Measurements from ENCODE around the gene SLC6A3. TPM values are rescaled to one million over a fixed set of nuclear protein-coding genes. Genes with fewer than 3 reads are reported as not detected.
A peak's percentile ranks its signal among the peaks of the same experiment; 100 is the strongest.
"Not testable (repeated sequence)": the region's sequence is repeated elsewhere in the genome, so short reads cannot be mapped to it uniquely, and the experiment has no call there.

The SLC6A3 gene
- total RNA-seq, 1 donor from 2014 or later = not detected

GRCh38 chr5:1465966-1466471, 20.8 kb upstream of the SLC6A3 start:
- DNase-seq (ENCODE audit: low spot score) (no peak), ATAC-seq (no peak)

DNA sequence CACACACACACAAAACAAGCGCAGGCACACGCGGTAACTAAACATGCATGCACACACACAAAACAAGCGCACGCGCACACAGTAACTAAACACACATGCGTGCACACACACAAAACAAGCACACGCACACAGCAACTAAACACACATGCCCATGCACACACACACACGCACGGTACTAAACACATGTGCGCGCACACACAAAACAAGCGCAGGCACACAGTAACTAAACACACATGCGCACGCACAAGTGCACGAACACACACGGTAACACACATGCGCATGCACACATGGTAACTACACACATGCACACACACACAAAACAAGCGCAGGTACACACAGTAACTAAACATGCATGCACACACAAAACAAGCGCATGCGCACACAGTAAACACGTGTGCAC, 19.9 kb upstream of the SLC6A3 start:
- DNase-seq (ENCODE audit: low spot score) (no peak), ATAC-seq (no peak)

- DNase-seq (ENCODE audit: low spot score) (no peak), ATAC-seq (no peak)
Measured at GRCh38 chr5:1464511-1464910, 19.3 kb upstream of the SLC6A3 start.

DNA sequence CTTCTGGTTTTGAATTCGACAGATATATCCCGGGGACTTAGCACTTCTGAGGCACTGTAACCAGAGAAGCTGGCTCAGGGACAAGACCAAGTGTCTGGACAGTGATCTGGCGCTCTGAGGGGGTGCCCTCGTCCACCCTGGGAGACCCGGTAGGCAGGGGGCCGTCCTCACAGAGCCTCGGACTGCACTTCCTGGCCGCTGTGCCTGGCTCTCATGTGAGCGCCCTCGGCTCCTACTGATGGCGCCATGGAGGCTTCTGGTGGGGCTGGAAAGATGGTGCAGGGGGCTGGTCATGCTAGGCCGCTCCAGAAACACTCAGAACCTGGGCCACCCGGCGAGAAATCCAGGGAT, 18.8 kb upstream of the SLC6A3 start:
- ATAC-seq = no peak
- DNase-seq (ENCODE audit: low spot score) = no peak

- ATAC-seq (no peak), DNase-seq (ENCODE audit: low spot score) (no peak)
Measured at GRCh38 chr5:1463326-1464095, 18.3 kb upstream of the SLC6A3 start.

DNA sequence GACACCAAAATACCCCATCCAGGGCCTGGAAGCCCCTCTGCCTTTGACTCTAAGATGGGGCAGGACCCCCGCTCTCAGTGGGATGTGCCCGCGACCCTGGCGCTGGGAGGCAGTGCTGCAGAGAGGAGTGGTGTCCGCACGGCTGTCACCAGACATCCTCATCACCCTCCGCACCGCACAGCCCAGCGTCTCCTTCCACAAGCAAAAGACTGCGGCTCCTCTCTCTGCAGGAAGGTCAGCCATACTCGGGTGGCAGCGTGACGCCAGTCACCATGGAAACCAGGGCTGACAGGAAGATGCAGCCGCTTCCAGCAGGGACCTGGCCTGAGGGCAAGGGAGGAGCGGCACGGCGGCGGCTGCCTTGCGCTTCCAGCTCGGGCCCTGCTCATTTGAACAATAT, 17.1 kb upstream of the SLC6A3 start:
- DNase-seq (ENCODE audit: low spot score) (no peak), ATAC-seq (no peak)

DNA sequence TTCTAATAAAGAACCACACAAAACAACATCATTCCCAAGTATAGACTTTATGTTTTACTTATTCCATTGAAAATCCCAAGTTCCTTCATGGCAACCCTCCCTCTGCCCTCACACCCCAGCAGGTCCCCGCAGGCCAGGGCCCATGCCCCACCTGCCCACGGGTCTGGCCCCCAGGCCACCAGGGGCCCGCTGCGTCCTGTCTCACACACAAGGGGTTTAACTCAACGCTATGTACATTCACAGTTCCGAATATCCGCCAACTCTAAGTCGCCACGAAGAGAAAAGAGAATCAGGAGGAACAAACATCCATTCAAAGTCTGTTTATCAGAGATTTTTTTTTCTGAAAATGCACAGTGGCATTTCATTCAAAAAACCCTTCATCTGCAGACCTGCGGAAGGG, 16.2 kb upstream of the SLC6A3 start:
- DNase-seq (ENCODE audit: low spot score) (no peak), ATAC-seq (no peak)

GRCh38 chr5:1460054-1460682, 14.9 kb upstream of the SLC6A3 start:
- ATAC-seq (no peak), DNase-seq (ENCODE audit: low spot score) (no peak)

DNA sequence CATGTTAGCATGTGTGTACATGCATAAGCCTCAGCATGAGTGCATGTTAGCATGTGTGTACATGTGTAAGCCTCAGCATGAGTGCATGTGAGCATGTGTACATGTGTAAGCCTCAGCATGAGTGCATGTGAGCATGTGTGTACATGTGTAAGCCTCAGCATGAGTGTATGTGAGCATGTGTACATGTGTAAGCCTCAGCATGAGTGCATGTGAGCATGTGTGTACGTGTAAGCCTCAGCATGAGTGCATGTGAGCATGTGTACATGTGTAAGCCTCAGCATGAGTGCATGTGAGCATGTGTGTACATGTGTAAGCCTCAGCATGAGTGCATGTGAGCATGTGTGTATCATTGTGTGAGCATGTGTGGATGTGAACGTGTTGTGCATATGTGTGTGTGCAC, 14.2 kb upstream of the SLC6A3 start:
- DNase-seq (ENCODE audit: low spot score); ATAC-seq: not testable (repeated sequence)

DNA sequence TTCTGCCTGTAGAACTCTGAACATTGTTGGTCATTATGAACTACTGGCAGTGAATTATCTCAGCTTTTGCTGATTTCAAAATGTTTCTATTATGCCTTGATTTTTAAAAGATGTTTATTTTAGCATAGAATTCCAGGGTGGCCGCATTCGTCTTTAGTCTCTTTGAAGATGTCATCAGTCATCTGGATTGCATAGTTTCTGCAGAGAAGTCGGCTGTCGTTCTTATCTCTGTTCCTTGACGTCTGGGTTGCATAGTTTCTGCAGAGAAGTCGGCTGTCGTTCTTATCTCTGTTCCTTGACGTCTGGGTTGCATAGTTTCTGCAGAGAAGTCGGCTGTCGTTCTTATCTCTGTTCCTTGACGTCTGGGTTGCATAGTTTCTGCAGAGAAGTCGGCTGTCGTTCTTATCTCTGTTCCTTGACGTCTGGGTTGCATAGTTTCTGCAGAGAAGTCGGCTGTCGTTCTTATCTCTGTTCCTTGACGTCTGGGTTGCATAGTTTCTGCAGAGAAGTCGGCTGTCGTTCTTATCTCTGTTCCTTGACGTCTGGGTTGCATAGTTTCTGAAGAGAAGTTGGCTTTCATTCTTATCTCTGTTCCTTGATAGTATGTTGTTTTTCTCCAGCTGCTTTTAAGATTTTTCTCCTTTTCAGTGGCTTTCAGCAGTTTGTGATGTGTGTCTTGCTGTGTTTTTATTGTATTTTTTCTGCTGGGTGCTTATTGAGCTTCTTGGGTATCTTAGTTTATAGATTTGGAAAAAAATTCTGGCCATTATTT, 11.1 kb upstream of the SLC6A3 start:
- DNase-seq (ENCODE audit: low spot score); ATAC-seq: not testable (repeated sequence)

GRCh38 chr5:1453613-1454012, 8.4 kb upstream of the SLC6A3 start:
- ATAC-seq (no peak), DNase-seq (ENCODE audit: low spot score) (no peak)

DNA sequence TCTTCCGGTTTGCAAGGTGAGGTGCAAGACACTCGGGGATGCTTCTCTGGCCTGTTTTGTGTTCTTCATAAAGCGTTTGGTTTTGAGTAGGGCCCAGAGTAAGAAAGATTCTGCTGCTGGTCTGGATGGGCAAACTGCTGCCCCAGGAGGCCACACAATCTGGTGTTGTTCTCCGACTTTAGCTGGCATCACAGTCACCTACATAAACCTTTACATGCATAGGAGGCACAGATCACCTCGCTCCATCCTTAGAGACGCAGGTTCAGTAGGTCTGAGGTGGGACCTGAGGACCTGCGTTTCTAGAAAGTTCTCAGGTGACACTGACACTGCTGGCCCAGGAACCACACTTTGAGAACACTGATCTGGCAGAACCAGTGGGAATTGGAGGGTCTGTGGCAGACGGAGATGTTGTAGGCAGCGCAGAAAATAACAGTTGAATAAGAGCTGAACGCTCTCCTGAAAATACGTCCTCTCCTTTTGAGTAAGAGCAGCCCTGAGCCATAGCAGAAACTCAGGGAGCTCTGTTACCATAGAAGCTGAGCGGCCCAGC, 3.9 kb upstream of the SLC6A3 start:
- ATAC-seq = no peak
- DNase-seq (ENCODE audit: low spot score) = peak; percentile 15

GRCh38 chr5:1448511-1449011, 3.3 kb upstream of the SLC6A3 start:
- DNase-seq (ENCODE audit: low spot score) (peak; percentile 27), ATAC-seq (no peak)

DNA sequence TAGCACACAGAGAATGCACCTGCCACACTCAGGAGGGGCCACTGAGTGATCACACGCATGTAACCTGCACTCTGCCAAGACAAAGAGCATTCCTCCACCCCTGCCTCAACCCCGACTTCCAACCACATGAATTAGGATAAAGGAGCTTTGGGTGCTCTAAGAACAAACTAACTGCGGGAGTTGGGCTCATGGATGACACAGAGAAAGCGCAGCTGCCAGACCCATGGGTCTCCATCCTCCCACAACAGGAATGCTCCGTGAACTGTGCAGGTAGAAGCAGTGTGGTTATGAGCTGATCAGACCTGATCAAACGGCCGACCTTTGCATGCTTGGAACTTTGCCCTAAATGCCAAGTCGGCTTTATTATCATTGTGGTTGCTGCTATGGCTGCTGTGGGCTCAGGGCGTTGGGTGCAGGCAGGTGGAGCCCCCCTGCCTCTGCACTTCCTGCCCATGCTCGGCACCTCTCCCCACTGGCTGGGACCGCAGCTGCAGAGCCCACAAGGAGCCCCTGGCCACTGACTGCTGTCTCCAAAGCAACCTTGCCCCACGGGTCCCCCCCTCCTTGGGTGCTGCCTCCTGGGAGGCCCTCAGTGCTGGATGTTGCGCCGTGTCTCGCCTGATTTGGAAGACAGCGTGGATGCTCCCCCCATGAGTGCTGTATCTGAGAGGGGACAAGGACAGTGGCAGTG, 2.6 kb upstream of the SLC6A3 start:
- peak; percentile 29 for DNase-seq (ENCODE audit: low spot score)
- no peak for ATAC-seq

GRCh38 chr5:1446602-1447343, 1.5 kb upstream of the SLC6A3 start:
- no peak for ATAC-seq
- peak; percentile 30 for DNase-seq (ENCODE audit: low spot score)

DNA sequence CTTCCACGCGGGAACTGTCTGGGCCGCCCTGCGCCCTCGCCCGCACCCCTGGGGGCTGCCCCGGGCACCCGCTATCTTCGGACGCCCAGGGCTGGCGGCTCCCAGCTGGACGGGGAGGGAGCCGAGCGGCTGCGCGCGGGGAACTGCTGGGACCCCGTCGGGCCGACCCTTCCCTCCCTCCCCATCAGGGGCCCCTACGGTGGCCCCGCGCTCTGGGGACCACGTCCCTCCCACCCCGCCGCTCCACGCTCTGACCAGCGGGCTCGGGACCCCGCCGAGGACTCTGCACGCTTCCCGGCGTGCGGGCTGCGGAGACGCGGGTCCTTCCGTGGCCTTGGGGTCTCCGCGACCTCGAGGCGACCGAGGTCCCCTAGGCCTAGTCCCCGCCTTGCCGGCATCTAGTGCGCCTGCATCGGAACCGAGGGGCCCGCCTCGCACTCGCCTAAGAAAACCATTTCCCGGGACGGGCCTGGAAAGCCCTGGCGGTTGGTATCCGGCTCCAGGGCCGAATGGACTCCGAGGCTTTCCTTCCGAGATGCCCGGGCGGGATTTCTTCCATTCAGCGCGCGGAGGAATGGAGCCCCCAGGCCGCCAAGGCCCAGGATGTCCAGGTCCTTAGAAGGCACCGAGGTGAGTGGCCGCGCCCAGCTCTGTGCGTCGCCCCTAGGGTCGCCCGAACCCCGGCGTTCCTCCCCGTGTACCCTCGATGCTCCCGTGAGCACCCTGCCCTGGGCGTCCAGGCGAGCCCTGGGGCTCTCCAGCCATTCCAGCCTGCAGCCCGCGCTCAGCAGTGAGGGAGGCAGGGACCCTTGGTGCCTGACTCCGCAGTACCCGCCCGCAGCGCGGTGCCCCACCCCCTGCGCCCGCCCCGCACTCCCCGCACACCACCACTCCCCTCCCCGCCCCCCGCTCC, 705 bp upstream of the SLC6A3 start:
- no peak for DNase-seq (ENCODE audit: low spot score)
- ATAC-seq = no peak

GRCh38 chr5:1444361-1445189, 665 bp downstream of the SLC6A3 start:
- ATAC-seq = no peak
- no peak for DNase-seq (ENCODE audit: low spot score)

DNA sequence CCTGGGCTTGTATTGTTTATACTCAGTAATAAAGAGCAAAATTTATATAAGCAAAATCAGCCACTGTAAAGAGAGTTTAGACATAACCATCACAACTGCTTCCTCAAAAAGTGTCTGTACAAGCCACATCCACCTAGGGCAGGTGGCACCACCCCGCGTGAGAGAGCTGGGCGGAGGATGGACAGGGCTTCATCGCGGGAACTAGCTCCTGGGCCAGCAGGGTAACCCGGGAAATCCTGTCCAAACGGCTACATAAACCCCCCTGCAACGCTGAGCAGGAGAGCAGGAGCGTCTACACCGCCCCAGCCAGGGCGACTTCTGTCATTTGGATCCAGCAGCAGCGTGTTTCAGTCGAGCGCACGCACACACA, 1.3 kb downstream of the SLC6A3 start:
- DNase-seq (ENCODE audit: low spot score) (no peak), ATAC-seq (no peak)

Measured in left lobe of liver (tissue), 2 donors.